Hypothalamus (tissue), 51 donors: ENCODE measurements around the gene FUT1.
A peak's percentile ranks its signal among the peaks of the same experiment; 100 is the strongest.
"Not testable (repeated sequence)": the region's sequence is repeated elsewhere in the genome, so short reads cannot be mapped to it uniquely, and the experiment has no call there.

ENCODE experiments used
- DNase-seq, 51 donors: peaks; one replicate each; lab custom pipeline; 2025; lab: John Stamatoyannopoulos, UW

Gene FUT1

DNA sequence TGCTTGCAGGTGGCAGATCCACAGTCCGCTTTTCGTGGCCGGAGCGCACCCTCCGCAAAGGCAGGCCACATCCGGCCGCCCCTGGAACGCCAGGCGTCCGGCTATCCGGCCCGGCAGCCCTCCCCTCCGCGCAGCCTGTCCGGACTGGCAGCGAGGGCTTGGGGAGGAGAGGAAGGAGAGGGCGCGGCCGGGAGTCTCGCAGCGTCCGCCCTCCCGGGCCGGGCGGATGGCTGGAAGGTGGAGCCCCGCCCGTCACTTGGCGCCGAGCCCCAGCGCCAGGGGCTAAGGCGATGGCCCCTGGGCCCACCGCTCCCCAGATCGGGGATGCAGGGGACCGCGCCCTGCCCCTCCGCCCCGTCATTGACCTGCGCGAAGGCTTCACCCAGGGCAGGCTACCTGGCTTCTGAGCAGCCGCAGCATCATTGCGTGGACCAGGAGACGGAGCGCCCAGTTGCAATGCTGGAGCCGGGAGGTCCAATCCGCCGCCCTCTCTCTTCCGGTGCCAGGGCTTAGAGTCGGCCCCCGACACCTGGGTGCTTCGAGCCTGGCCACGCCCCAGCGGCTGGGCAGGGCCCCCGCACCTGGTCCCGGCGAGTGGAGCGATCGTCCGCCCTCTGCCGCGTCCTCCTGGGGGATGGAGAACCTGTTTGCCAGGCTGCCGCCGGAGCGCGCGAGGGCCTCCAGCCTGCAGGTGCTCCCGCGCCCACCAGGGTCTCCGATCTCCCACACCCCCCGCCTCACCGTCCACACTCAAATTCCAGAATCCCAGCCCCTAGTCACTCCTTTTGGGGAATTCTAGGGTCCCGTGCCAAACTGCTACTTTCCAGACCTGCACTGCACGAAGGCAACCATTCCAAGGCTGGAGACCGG is at the start of gene FUT1:
Gene FUT1 (minus strand): TSS at position 146 of the 870 bp plus-strand sequence. CDS start 1,360 bp downstream, outside the sequence.
- DNase-seq = no peak

GRCh38 chr19:48799358-48800300 is 47.2 kb upstream of the FUT1 start:
- no peak for DNase-seq

DNA sequence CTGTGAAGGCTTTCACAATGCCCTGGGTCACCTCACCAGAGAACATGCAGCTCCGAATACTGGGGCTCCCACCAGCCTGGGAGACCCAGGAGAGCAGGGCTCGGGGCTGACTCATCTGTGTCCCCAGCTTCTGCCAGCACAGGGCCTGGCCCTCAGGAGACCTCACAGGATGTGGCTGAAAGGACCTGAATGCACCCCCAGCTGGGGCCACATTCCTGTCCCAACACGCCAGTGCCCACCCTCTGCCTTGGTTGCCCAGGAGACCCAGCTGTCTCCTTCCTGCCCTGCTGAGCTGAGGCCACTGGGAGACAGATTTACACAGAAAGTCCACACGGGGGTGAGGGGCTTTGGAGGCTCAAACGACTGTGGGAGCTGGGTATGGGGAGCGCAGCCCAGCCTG is 46.5 kb upstream of the FUT1 start:
- DNase-seq = peak in 5 of 51 donors; percentile 9 to 59 (median 33)

DNA sequence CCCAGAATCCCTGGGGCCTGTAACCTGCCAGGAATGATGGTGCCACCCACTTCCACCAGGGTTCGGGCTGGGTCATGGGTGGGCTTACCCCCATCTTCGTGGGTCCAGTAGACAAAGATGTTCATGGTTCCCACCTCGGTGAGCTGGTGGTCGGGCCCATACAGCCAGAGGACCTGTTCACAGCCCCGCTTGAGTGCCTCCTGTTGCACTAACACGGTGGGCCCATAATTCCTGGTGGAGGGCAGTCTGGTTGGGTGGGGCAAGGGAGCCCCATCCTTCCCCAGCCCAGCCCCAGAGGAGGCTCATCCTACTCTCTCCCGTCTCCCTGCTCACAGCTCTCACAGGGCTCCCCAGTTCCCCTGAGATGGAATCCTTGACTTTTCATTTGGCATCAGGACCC is 44.7 kb upstream of the FUT1 start:
- no peak for DNase-seq

- DNase-seq = no peak
These were observed 44.0 kb upstream of the FUT1 start for GRCh38 chr19:48796298-48797083.

DNA sequence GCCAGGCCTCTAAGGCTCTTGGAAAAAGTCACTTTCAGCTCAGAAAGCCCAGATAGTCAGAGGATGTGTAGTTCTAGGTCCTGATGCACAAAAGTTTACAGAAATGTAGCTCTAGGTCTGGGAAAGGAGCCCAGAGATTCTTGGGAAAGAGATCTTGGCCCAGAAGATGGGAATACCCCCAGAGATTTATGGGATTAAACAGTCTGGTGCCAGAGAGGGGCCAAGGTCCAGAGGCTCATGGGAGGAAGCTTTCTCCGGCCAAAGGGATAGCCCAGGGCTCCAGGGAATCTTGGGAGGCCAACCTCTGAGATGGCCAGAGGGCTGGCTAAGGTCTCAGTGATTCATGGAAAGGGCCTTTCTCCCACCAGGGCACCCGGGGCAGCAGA is 43.2 kb upstream of the FUT1 start:
- DNase-seq = peak in 3 of 51 donors; percentile 32 to 66 (median 52)

DNA sequence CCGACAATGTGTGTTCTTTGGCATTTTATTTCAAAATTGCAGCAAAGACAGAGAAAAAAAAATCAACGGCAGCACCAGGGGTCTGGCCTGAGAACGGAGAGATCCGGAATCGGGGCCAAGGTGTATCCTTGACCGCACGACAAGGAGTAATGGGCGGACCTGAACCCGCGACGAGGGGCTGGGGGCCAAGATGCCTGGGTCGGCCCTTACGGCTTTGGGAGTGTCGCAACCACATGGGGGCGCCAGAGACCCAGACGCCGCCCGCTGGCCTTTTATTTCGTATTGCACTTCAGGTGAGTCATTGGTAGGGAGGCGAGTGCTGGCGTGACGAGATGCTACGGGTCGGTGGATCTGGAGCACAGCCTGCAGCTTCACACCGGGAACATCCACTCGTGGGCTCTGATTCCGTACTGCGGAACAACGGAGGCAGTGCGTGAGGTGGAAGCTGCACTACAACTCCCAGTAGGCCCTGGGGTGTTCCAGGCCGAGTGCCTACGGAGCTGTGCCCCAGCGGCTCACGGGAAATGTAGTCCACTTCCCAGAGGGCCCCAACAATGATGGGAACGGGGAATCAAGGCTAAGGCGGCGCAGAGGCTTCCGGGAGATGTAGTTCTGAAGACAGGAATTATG is 42.7 kb upstream of the FUT1 start:
- DNase-seq = peak; percentile 42 to 97 (median 89)

DNA sequence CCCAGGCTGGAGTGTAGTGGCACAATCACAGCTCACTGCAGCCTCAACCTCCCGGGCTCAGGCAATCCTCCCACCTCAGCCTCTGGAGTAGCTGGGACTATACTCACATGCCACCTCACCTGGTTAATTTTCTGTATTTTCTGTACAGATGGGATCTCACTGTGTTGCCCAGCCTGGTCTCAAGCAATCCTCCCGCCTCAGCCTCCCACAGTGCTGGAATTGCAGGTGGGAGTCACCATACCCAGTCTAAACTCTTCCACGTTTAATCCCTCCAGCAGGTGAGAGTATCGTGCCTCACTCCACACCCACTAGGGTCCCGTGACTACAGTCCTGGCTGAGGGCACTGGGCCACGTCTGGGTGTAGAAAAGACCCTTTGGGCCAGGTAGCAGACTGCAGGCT is 41.9 kb upstream of the FUT1 start:
- DNase-seq = no peak

- no peak for DNase-seq
These were observed 40.8 kb upstream of the FUT1 start for GRCh38 chr19:48793271-48793670.

- not testable (repeated sequence) for DNase-seq
These were observed 34.9 kb upstream of the FUT1 start for GRCh38 chr19:48787331-48787730.

DNA sequence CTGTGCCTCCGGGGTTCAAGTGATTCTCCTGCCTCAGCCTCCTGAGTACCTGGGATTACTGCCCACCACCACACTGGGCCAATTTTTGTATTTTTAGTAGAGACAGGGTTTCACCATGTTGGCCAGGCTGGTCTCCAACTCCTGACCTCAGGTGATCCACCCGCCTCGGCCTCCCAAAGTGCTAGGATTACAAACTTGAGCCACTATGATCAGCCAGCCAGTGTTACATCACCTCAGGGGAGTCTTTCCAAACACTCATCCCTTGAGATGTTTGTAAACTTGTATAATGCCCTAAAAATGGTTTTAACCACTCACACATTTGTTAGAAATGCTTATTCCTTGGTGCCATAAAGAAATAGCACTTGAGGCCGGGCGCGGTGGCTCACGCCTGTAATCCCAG is 34.0 kb upstream of the FUT1 start:
- not testable (repeated sequence) for DNase-seq

DNA sequence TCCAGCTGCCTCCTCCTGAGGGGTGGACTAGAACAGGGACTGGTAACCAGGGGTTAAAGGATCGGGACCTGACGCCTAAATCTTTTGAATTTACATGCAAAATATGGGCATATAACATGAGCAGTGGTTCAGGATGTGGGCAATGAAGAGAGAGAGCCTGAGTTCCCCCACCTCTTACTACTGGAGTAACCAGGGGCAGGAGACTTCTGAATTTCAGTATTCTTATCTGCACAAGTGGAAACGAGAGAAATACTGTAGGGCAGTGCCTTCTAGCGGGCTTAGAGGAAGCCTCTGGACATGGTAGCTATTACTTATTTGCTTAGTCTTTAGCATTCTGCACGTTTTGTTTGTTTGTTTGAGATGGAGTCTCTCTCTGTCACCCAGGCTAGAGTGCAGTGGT is 32.1 kb upstream of the FUT1 start:
- no peak for DNase-seq

DNA sequence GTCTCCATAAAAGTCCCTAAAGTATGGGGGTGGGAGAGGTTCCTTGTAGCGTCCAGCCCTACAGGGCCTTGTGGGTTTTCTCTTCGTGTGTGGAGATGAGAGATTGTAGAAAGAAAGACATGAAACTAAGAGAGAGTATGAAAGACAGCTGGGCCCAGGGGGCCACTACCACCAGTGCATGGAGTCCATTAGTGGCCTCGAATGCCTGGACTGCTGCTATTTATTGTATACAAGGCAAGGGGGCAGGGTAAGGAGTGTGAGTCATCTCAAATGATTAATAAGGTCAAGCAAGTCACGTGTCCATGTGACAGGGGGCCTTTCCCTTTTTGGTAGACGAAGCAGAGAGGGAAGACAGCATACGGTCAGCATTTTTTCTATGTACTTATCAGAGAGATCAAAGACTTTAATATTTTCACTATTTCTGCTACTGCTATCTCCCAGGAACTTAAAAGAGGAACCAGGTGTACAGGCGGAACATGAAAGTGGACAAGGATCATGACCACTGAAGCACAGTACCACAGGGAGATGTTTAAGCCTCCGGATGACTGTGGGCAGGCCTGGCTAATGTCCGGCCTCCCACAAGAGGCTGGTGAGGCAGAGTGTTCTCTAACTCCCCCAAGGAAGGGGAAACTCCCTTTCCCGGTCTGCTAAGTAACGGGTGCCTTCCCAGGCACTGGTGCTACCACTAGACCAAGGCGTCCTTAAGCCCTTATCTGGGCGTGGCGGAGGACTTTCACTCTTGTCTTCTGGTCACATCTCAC is 28.4 kb upstream of the FUT1 start:
- DNase-seq = no peak

DNA sequence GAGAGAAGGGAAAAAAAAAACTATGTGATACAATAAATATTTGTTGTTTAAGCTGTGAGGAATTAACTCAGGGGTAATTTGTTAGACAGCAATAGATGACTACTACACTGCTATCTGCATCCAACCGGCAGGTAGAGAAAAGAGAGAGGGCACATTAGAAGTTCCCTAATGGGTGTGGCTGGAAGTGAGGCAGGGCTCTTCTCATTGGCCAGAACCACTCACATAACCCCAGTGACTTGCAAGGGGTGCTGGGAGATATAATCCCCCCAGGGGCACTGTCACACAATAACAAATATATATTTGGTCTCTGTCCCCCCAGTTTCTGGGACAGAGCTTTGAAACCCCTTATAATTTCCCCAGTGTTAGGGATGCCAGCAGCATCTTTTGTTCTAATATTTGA is 27.2 kb upstream of the FUT1 start:
- no peak for DNase-seq

- DNase-seq = no peak
These were observed 25.3 kb upstream of the FUT1 start for GRCh38 chr19:48777720-48778119.

DNA sequence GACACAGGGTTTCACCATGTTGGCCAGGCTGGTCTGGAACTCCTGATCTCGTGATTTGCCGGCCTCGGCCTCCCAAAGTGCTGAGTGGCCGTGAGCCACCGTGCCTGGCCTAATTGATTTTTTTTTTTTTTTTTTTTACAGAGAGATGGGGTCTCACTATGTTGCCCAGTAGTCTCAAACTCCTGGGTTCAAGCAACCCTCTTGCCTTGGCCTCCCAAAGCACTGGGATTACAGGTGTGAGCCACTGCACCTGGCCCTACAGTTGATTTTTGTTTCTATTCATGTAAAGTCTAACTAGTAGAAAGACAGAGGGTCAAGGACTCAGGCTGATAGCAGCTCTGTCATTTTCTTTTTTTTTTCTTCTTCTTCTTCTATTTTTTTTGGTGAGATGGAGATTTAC is 24.7 kb upstream of the FUT1 start:
- DNase-seq = no peak

GRCh38 chr19:48772503-48772953 is 20.1 kb upstream of the FUT1 start:
- DNase-seq = no peak

- no peak for DNase-seq
These were observed 18.5 kb upstream of the FUT1 start for GRCh38 chr19:48770734-48771472.

DNA sequence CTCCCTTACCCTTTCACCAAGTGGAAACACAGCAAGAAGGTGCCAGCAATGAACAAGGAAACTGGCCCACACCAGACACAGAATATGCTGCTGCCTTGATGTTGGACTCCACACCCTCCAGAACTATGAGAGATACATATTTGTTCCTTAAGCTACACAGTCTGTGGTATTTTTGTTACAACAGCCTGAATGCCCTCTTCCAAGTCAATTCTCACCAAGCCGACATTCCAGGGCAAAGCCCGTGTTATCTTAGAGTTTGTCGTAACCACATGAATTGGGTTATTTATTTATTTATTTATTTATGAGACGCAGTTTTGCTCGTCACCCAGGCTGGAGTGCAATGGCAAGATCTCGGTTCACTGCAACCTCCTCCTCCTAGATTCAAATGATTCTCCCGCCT is 17.8 kb upstream of the FUT1 start:
- no peak for DNase-seq
